GM12878 (cell line): ENCODE results near the gene MAPRE3. TPM values are rescaled to one million over a fixed set of nuclear protein-coding genes. Genes with fewer than 3 reads are reported as not detected.
A peak's percentile ranks its signal among the peaks of the same experiment; 100 is the strongest.

Experiments used
- CREB1 ChIP-seq: IDR thresholded peaks from 2 replicates; pipeline ENCODE4 v1.6.1; 2012; ENCODE audit warnings: low read depth, mild to moderate bottlenecking, inconsistent platforms
- EGR1 ChIP-seq, 2 experiments: IDR thresholded peaks; 1 replicate in 1 of 2; 2 replicates in 1 of 2; pipeline ENCODE4 v1.6.1; 2011 to 2012; ENCODE audit warnings: low read depth in 2 of 2, low read length in 2 of 2, borderline replicate concordance in 1 of 2, mild to moderate bottlenecking in 1 of 2, moderate library complexity in 1 of 2
- FOXM1 ChIP-seq: IDR thresholded peaks from 2 replicates; pipeline ENCODE4 v1.6.1; 2012; ENCODE audit warnings: low read depth, mild to moderate bottlenecking, inconsistent platforms, low read length, moderate library complexity
- HDAC6 ChIP-seq: fragments of 200-600 bp; sonication (generic); IDR thresholded peaks from one replicate; pipeline ENCODE4 v1.8.0; 2017; ENCODE audit warnings: antibody characterized with exemption; ENCODE audit not compliant: unreplicated experiment
- IKZF2 ChIP-seq, 2 experiments: fragments of 450-650 bp; IDR thresholded peaks; 2 replicates each; pipeline ENCODE4 v1.6.1; 2017; ENCODE audit warnings: mild to moderate bottlenecking in 2 of 2, moderate library complexity in 2 of 2
- LARP7 ChIP-seq: fragments of 450-650 bp; IDR thresholded peaks from 2 replicates; pipeline ENCODE4 v1.6.1; 2017; ENCODE audit warnings: mild to moderate bottlenecking
- NR2C1 ChIP-seq: fragments of 450-650 bp; IDR thresholded peaks from 2 replicates; pipeline ENCODE4 v1.6.1; 2017; ENCODE audit warnings: antibody characterized with exemption, mild to moderate bottlenecking, moderate library complexity
- NR2F1 ChIP-seq: fragments of 450-650 bp; conservative IDR thresholded peaks from 2 replicates; pipeline ENCODE4 v1.6.1; 2017; ENCODE audit warnings: mild to moderate bottlenecking
- NRF1 ChIP-seq: conservative IDR thresholded peaks from 2 replicates; pipeline ENCODE4 v1.6.1; 2011; ENCODE audit warnings: mild to moderate bottlenecking, low read depth, low read length, improper control_type of control experiment
- POLR2AphosphoS5 ChIP-seq: IDR thresholded peaks from 2 replicates; pipeline ENCODE4 v1.6.1; 2011; ENCODE audit warnings: mild to moderate bottlenecking, low read length, inconsistent platforms
- RB1 ChIP-seq: fragments of 450-650 bp; formaldehyde crosslinking; IDR thresholded peaks from 2 replicates; pipeline ENCODE4 v1.6.1; 2017; ENCODE audit warnings: mild to moderate bottlenecking, borderline replicate concordance
- RBBP5 ChIP-seq: fragments of 200-600 bp; sonication (generic); conservative IDR thresholded peaks from 2 replicates; pipeline ENCODE4 v1.6.1; 2016
- SREBF2 ChIP-seq: IDR thresholded peaks from 2 replicates; pipeline ENCODE4 v1.6.1; 2012; ENCODE audit warnings: mild to moderate bottlenecking, low read length
- TAF1 ChIP-seq: IDR thresholded peaks from 2 replicates; pipeline ENCODE4 v1.6.1; 2011; ENCODE audit warnings: mild to moderate bottlenecking, low read depth, low read length, borderline replicate concordance
- TCF7 ChIP-seq: IDR thresholded peaks from 2 replicates; pipeline ENCODE4 v1.6.1; 2014; ENCODE audit warnings: antibody characterized with exemption, borderline replicate concordance
- polyA plus RNA-seq, 11 experiments: library from polyadenylated mRNA; depleted of rRNA in 4 of 11; unstranded in 6 of 11; stranded (reverse) in 5 of 11; fragments of >200 nt; fragmentation: Nextera tagmentation in 4 of 11; fragmentation: Illumina TruSeq in 1 of 11; extraction: Ambion mirVana in 4 of 11; extraction: Trizol in 1 of 11; gene quantifications; 1 replicate in 1 of 11; 2 replicates in 10 of 11; pipeline versions ENCODE4 v1.2.1 to v1.2.3, GENCODE V29; 2011 to 2016; ENCODE audit warnings: inconsistent platforms in 2 of 11, missing spikeins in 2 of 11, low read depth in 1 of 11
- total RNA-seq, 4 experiments: library from RNA; depleted of rRNA in 3 of 4; stranded (reverse); fragments of >200 nt in 3 of 4; fragmentation: Illumina TruSeq in 1 of 4; extraction: Trizol in 1 of 4; gene quantifications; 2 replicates each; pipeline versions ENCODE4 v1.2.1 to v1.2.3, GENCODE V29; 2013 to 2021
- TF ChIP-seq, protein P1 (sequence below): fragments of 450-650 bp; IDR thresholded peaks from 2 replicates; pipeline ENCODE4 v1.6.1; 2017; ENCODE audit warnings: antibody characterized with exemption, mild to moderate bottlenecking, moderate library complexity
- TF ChIP-seq, protein P2 (sequence below): fragments of 450-650 bp; IDR thresholded peaks from 2 replicates; pipeline ENCODE4 v1.6.1; 2017; ENCODE audit warnings: mild to moderate bottlenecking
- TF ChIP-seq, protein P3 (sequence below): IDR thresholded peaks from 2 replicates; pipeline ENCODE4 v1.6.1; 2011; ENCODE audit warnings: low read depth, low read length, improper control_type of control experiment, borderline replicate concordance
- TF ChIP-seq, protein P4 (sequence below): IDR thresholded peaks from 2 replicates; pipeline ENCODE4 v1.6.1; 2012; ENCODE audit warnings: mild to moderate bottlenecking, low read depth, low read length
- TF ChIP-seq, protein P5 (sequence below): IDR thresholded peaks from 2 replicates; pipeline ENCODE4 v1.6.1; 2012; ENCODE audit warnings: low read depth, low read length, improper control_type of control experiment

MAPRE3 gene
- total and polyA plus RNA-seq, 10 of the 15 experiments (the other 5 are each of a cell fraction or from before 2014, with no cell fraction given), result 0.03 to 1.3 (median 0.73) TPM; not detected in 1

- TF ChIP-seq, protein P1, sequence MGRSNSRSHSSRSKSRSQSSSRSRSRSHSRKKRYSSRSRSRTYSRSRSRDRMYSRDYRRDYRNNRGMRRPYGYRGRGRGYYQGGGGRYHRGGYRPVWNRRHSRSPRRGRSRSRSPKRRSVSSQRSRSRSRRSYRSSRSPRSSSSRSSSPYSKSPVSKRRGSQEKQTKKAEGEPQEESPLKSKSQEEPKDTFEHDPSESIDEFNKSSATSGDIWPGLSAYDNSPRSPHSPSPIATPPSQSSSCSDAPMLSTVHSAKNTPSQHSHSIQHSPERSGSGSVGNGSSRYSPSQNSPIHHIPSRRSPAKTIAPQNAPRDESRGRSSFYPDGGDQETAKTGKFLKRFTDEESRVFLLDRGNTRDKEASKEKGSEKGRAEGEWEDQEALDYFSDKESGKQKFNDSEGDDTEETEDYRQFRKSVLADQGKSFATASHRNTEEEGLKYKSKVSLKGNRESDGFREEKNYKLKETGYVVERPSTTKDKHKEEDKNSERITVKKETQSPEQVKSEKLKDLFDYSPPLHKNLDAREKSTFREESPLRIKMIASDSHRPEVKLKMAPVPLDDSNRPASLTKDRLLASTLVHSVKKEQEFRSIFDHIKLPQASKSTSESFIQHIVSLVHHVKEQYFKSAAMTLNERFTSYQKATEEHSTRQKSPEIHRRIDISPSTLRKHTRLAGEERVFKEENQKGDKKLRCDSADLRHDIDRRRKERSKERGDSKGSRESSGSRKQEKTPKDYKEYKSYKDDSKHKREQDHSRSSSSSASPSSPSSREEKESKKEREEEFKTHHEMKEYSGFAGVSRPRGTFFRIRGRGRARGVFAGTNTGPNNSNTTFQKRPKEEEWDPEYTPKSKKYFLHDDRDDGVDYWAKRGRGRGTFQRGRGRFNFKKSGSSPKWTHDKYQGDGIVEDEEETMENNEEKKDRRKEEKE, result no peak
- peak; percentile 68; the same call in 1 of the 2 replicates for TF ChIP-seq LARP7
- TF ChIP-seq NR2F1, result peak; percentile 64; the same call in 1 of the 2 replicates
- peak; percentile 33; the same call in 1 of the 2 replicates for TF ChIP-seq NRF1
- TF ChIP-seq IKZF2 (IDR thresholded peaks at IDR 0.05), result 0 out of 4 replicates have a peak, but pooled peaks of 1 of the 2 experiments have one; percentile 9
- TF ChIP-seq, protein P2, sequence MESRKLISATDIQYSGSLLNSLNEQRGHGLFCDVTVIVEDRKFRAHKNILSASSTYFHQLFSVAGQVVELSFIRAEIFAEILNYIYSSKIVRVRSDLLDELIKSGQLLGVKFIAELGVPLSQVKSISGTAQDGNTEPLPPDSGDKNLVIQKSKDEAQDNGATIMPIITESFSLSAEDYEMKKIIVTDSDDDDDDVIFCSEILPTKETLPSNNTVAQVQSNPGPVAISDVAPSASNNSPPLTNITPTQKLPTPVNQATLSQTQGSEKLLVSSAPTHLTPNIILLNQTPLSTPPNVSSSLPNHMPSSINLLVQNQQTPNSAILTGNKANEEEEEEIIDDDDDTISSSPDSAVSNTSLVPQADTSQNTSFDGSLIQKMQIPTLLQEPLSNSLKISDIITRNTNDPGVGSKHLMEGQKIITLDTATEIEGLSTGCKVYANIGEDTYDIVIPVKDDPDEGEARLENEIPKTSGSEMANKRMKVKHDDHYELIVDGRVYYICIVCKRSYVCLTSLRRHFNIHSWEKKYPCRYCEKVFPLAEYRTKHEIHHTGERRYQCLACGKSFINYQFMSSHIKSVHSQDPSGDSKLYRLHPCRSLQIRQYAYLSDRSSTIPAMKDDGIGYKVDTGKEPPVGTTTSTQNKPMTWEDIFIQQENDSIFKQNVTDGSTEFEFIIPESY, result no peak
- TF ChIP-seq CREB1, result peak; percentile 56; the same call in 1 of the 2 replicates
- no peak; the same call in 1 of the 2 replicates for TF ChIP-seq RB1
- TF ChIP-seq HDAC6, result no peak
- no peak for TF ChIP-seq NR2C1
- no peak for TF ChIP-seq FOXM1
- TF ChIP-seq TAF1, result no peak; the same call in 1 of the 2 replicates
- TF ChIP-seq EGR1 (IDR thresholded peaks at IDR 0.05; ENCODE audit: borderline replicate concordance in 1 of 2, low read depth in 2 of 2, low read length in 2 of 2), result peak in 1 of 2 experiments; percentile 70; a peak in 1 of 3 replicates
- no peak for TF ChIP-seq SREBF2
- TF ChIP-seq, protein P3, sequence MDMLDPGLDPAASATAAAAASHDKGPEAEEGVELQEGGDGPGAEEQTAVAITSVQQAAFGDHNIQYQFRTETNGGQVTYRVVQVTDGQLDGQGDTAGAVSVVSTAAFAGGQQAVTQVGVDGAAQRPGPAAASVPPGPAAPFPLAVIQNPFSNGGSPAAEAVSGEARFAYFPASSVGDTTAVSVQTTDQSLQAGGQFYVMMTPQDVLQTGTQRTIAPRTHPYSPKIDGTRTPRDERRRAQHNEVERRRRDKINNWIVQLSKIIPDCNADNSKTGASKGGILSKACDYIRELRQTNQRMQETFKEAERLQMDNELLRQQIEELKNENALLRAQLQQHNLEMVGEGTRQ, result no peak
- TF ChIP-seq RBBP5, result no peak
- no peak for TF ChIP-seq TCF7
- TF ChIP-seq, protein P4, sequence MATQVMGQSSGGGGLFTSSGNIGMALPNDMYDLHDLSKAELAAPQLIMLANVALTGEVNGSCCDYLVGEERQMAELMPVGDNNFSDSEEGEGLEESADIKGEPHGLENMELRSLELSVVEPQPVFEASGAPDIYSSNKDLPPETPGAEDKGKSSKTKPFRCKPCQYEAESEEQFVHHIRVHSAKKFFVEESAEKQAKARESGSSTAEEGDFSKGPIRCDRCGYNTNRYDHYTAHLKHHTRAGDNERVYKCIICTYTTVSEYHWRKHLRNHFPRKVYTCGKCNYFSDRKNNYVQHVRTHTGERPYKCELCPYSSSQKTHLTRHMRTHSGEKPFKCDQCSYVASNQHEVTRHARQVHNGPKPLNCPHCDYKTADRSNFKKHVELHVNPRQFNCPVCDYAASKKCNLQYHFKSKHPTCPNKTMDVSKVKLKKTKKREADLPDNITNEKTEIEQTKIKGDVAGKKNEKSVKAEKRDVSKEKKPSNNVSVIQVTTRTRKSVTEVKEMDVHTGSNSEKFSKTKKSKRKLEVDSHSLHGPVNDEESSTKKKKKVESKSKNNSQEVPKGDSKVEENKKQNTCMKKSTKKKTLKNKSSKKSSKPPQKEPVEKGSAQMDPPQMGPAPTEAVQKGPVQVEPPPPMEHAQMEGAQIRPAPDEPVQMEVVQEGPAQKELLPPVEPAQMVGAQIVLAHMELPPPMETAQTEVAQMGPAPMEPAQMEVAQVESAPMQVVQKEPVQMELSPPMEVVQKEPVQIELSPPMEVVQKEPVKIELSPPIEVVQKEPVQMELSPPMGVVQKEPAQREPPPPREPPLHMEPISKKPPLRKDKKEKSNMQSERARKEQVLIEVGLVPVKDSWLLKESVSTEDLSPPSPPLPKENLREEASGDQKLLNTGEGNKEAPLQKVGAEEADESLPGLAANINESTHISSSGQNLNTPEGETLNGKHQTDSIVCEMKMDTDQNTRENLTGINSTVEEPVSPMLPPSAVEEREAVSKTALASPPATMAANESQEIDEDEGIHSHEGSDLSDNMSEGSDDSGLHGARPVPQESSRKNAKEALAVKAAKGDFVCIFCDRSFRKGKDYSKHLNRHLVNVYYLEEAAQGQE, result no peak
- peak; percentile 57; the same call in 1 of the 2 replicates for TF ChIP-seq POLR2AphosphoS5
- TF ChIP-seq, protein P5, sequence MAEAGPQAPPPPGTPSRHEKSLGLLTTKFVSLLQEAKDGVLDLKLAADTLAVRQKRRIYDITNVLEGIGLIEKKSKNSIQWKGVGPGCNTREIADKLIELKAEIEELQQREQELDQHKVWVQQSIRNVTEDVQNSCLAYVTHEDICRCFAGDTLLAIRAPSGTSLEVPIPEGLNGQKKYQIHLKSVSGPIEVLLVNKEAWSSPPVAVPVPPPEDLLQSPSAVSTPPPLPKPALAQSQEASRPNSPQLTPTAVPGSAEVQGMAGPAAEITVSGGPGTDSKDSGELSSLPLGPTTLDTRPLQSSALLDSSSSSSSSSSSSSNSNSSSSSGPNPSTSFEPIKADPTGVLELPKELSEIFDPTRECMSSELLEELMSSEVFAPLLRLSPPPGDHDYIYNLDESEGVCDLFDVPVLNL, result no peak
Measured at GRCh38 chr2:27032495-27033252, 62.2 kb downstream of the MAPRE3 start, which contains the start of gene TMEM214 (continued).
